Medulla oblongata (tissue), 1 donor: ENCODE measurements around the gene TRAF3.

Source experiments
- DNase-seq: peaks from one replicate; pipeline ENCODE4 v3.0.0-alpha.2; 2015; ENCODE audit errors: extremely low spot score

TRAF3 gene, protein sequence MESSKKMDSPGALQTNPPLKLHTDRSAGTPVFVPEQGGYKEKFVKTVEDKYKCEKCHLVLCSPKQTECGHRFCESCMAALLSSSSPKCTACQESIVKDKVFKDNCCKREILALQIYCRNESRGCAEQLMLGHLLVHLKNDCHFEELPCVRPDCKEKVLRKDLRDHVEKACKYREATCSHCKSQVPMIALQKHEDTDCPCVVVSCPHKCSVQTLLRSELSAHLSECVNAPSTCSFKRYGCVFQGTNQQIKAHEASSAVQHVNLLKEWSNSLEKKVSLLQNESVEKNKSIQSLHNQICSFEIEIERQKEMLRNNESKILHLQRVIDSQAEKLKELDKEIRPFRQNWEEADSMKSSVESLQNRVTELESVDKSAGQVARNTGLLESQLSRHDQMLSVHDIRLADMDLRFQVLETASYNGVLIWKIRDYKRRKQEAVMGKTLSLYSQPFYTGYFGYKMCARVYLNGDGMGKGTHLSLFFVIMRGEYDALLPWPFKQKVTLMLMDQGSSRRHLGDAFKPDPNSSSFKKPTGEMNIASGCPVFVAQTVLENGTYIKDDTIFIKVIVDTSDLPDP

GRCh38 chr14:102776761-102777710, at the start of gene TRAF3:
TRAF3 (plus strand) TSS chr14:102777449; CDS start chr14:102870202, 92,753 bp downstream.
- peak; percentile 68 for DNase-seq

GRCh38 chr14:102728501-102728900, 48.7 kb upstream of the TRAF3 start:
- peak; percentile 84 for DNase-seq

DNA sequence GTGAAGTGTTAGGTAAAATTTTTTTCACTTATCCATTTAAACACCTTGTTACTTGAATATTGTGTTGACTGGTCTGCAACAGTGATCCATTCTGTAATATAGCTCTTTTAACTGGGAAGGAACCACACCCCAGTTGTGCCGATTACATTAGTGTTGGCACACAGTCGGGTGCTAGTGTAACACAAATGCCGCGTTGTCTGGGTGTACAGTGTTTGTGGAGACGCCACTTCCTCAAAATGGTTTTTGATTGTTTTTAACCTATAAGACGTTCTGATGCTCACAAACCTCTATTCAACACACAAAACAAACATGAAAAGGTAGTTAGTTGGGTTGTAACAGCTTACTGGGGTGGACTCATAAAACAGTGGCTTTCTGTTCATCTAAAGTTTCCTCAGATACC, 48.0 kb upstream of the TRAF3 start:
- peak; percentile 51 for DNase-seq

GRCh38 chr14:102729825-102730224, 47.4 kb upstream of the TRAF3 start:
- no peak for DNase-seq

DNA sequence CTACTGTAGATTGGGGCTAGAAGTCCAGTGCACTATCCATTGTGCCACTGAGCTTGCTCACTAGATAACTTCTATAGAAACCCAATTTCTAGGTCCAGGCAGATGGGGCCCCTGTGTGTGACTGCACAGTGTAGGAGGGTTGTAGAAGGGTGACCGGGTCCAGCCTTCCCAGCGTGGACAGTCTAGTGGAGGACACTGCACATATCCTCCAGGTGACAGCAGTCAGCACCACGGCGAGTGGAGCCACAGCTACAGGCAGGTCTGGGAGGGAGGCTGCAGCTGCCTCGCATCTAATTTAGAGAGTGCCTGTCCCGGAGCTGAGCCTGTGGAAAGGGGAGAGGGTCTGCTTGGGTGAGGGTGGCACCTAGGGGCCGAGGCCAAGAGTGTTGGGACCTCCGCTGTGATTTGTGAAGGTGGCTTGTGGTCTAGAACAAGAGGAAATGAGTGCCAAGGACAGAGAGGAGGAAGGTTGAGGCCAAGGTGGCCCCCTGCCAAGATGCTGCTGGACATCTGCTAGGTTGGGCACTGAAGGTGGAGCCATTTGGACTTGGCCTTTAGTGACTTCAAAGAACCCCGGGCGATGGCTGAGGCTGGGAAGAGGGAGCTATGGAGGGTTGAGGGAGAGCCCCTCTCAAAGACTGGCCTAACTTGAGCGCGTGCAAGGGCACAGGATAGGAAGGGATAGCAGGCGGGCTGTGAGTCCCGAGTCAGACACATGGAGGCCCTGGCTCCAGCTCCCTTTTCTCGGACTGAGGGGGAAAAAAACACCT, 46.0 kb upstream of the TRAF3 start:
- DNase-seq, result no peak

- no peak for DNase-seq
Measured at GRCh38 chr14:102731871-102732800, 45.1 kb upstream of the TRAF3 start.

GRCh38 chr14:102732924-102733323, 44.3 kb upstream of the TRAF3 start:
- no peak for DNase-seq

DNA sequence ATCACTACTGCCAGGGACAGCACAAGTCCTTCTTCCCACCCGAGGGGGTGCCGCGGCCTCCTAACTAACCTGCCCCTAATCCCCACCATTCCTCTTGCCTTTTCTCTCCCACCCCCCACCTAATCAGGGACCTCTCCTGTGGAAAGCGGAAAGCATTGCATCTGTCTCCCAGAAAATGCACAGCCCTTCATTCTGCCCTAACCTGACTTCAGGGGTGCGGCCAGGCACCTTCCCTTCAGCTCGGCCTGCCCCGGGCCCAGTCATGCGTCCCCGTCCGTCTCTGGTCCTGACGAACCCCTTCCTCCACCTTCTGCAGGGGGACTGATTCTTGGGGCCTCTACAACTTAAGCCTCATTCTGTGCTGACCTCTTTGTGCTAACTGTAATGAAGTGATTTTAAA, 43.9 kb upstream of the TRAF3 start:
- no peak for DNase-seq

GRCh38 chr14:102734436-102734835, 42.8 kb upstream of the TRAF3 start:
- DNase-seq, result no peak

DNA sequence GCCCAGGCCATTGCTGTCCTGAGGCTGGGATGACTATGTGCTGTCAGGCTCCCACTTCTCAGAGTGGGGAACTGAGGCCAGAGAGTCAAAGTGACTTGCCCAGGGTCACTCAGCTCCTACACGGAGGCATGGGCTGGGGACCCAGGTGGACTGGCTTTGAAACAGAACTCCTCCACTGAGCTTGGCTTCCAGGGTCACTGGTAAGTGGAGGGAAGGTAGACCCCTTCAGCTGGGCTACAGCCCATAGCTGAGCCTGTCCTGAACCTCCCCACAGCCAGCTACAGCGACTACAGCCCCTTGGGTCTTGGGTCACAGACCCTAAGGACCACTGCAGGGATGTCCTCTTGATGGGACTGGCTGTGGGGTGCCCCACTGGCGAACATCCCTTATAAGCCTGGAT, 40.3 kb upstream of the TRAF3 start:
- no peak for DNase-seq

DNA sequence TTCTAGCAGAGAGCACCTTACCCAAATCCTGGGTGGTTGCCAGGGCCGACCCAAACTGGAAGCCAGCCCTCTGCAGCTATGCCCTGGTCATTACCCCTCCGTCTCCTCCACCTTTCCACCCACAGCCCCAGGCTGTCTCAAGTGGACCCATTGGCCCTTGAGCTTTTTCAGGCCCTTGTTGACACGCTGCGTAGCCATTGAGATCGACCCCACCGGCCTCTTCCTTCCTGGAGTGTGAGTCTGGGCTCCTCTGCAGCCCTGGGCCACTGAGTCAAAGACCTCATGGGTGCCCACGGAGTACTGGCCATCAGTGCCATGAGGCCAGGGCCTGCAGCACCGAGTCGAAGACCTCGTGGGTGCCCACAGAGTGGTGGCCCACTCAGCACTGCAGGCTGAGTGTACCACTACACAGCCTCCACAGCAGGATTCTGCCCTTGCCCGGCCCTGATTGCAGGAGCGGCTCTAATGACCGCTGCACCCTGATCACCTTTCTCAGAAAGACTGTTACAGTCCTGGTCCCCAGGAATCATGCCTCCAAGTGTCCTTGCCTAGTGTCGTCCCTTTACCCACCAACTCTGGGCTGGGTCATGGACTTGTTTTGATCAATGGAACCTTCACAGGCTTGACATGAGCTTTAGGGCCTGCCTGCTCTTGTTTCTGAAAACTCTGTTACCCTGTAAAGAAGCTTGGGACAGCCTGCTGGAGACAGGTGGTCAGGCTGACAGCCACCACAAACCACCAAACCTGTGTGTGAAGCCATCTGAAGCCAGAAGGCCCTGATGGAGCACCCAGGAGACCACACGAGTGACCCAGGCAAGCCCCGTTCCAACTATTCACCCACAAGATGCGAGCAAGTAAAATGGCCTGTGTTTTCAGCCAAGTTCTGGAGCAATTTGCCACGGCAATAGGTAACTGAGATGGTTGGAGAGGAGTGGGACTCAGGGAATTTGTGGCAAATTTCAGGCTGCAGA, 39.6 kb upstream of the TRAF3 start:
- no peak for DNase-seq

- DNase-seq, result no peak
Measured at GRCh38 chr14:102738373-102739189, 38.7 kb upstream of the TRAF3 start.

GRCh38 chr14:102739190-102739469, 38.1 kb upstream of the TRAF3 start:
- no peak for DNase-seq

- DNase-seq, result no peak
Measured at GRCh38 chr14:102746634-102747438, 30.4 kb upstream of the TRAF3 start.

DNA sequence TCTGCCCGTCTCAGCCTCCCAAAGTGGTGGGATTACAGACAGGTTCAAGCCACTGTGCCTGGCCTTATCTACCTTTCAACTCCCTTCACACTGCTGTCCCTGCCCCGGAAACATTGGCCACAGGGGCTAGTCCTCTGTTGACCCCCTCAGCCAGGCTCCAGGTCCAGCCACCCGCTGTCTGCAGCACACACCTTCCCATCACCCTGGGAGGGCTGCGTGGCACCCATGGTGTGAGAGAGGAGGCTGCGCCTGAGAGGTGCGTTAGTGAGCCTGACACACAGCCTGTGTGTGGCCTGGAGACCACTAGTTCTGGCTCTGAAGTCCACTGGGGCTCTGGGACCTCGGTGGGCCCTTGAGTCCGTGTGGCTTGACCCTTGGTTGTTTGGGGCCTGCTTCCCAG, 28.4 kb upstream of the TRAF3 start:
- no peak for DNase-seq

DNA sequence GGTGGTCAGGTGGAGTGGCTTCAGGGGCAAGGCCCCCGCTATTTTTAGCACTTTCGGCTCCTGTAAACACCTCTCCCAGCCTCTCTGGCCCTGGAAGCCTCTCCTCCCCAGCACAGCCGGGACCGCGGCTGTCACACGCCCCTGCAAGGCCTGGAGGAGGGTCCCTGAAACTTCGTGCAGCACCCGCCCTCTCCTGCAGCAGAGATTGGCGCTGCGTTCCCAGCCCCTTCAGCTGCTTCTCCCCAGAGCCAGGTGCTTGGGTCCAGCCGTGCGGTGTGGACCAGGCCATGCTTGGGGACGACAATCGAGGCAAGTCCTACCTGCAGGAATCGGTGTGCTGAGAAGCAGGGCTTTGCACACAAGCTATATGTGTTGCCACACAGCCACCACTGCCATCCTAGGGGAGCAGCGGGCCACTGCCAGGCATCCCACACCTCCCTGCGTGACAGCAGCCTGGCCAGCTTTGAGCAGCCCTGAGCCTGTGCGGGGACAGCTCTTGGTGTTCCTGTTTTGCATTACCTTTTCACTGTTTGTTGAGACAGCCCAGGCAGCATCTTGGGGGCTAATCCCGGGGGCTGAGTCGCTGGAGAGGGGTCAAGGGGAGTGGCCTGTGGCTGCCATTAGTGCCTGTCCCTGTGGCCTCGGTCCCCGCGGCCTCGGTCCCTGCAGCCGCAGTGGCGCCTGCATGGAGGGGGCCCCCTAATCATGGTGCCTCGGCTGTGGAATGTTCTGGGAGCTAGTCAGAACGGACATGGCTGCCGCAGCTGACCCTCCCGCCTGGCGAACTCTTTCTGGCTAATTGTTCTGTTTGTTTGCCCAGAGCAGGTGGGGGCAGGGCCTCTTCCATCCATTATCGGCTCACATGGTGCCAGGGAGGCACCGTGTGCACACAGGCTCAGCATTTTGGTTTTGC, 27.6 kb upstream of the TRAF3 start:
- DNase-seq, result no peak

DNA sequence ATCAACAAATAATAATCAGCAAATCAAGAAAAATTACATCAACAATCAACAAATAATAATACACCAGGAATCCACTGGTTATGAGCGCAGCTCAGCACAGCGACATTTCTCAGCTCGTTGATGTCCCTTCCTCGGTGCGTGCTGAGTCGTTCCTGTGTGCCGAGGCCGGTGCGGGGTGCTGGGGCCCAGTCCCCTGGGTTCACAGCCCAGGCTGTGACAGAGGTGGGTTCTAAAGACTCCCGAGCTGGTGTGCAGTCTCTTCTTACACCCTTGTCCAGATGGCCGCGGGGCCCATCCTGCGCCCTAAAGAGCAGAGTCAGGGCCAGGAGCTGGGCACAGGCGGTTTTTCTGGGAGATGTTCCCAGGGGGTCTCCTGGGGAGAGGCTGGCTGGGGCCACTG, 26.9 kb upstream of the TRAF3 start:
- no peak for DNase-seq
